AG10803 (cell line): ENCODE data around the gene OR8G5.

ENCODE experiments used
- DNase-seq: peaks from one replicate; pipeline ENCODE4 v3.0.0; 2010; ENCODE audit warnings: low read depth
- H3K4me3 ChIP-seq: 2 replicates; pipeline ENCODE4 v1.5.1; 2011; ENCODE audit warnings: mild to moderate bottlenecking, low read length, control low read depth
- TF ChIP-seq, protein P1 (sequence below): conservative IDR thresholded peaks from 2 replicates; pipeline ENCODE4 v1.5.1; 2011; ENCODE audit warnings: mild to moderate bottlenecking, low read length, control low read depth, inconsistent platforms

Gene OR8G5

DNA sequence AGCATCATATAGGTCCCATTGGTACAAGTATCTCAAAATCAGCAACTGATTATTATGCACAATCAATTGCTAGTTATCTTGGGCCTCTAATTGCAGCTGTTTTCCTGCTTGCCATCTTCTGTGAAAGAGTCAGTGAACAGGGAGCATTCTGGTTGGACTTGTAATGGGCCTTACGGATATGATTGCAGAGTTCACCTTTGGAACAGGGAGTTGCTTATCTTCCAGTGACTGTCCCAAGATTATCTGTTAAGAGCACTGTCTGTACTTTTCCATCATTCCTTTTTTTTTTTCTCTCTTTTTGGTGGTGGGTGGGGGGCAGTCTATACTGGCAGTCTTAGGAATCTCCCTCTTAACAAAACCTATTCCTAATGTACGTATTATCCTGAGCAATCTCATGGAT is 17.8 kb downstream of the OR8G5 start:
- TF ChIP-seq, protein P1, sequence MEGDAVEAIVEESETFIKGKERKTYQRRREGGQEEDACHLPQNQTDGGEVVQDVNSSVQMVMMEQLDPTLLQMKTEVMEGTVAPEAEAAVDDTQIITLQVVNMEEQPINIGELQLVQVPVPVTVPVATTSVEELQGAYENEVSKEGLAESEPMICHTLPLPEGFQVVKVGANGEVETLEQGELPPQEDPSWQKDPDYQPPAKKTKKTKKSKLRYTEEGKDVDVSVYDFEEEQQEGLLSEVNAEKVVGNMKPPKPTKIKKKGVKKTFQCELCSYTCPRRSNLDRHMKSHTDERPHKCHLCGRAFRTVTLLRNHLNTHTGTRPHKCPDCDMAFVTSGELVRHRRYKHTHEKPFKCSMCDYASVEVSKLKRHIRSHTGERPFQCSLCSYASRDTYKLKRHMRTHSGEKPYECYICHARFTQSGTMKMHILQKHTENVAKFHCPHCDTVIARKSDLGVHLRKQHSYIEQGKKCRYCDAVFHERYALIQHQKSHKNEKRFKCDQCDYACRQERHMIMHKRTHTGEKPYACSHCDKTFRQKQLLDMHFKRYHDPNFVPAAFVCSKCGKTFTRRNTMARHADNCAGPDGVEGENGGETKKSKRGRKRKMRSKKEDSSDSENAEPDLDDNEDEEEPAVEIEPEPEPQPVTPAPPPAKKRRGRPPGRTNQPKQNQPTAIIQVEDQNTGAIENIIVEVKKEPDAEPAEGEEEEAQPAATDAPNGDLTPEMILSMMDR, result no peak
- DNase-seq, result no peak
- no peak overlapping the region for H3K4me3 ChIP-seq

GRCh38 chr11:124276081-124276480 is 19.9 kb downstream of the OR8G5 start:
- DNase-seq, result peak; percentile 1
- TF ChIP-seq, protein P1, result no peak
- H3K4me3 ChIP-seq, result no peak overlapping the region

GRCh38 chr11:124277207-124277606 is 21.0 kb downstream of the OR8G5 start:
- no peak overlapping the region for H3K4me3 ChIP-seq
- DNase-seq, result no peak
- TF ChIP-seq, protein P1, result no peak

- TF ChIP-seq, protein P1, result no peak
- no peak overlapping the region for H3K4me3 ChIP-seq
- DNase-seq, result no peak
Measured at GRCh38 chr11:124277804-124278203, 21.6 kb downstream of the OR8G5 start.

GRCh38 chr11:124278261-124278660 is 22.1 kb downstream of the OR8G5 start:
- TF ChIP-seq, protein P1, result no peak
- DNase-seq, result no peak
- no peak overlapping the region for H3K4me3 ChIP-seq

GRCh38 chr11:124285610-124286344 is 29.6 kb downstream of the OR8G5 start:
- TF ChIP-seq, protein P1, result no peak
- no peak overlapping the region for H3K4me3 ChIP-seq
- peak; percentile 61 for DNase-seq

DNA sequence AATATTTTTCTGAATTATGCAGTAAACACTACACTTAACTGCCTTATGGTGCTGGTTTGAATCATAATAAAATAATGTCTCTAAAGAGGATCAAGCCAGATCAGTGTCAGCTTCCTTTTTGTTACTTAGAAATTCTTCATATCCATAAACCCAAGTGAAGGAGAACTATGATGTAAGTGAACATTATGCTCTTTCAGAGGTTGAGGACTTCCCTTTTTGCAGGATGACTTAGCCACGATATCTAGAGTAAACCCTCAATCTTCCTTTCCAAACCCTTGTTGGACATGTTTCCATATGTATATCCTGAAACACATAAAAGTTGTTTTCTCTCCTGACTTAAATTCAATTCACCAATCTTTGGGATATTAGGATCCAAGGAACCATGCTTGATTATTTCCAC is 38.5 kb downstream of the OR8G5 start:
- TF ChIP-seq, protein P1, result no peak
- H3K4me3 ChIP-seq, result no peak overlapping the region
- DNase-seq, result no peak
